Renal cortical epithelial cell (primary cell): ENCODE measurements around the gene APPL2. TPM values are rescaled to one million over a fixed set of nuclear protein-coding genes. Genes with fewer than 3 reads are reported as not detected.
A peak's percentile ranks its signal among the peaks of the same experiment; 100 is the strongest.
"Not testable (repeated sequence)": the region's sequence is repeated elsewhere in the genome, so short reads cannot be mapped to it uniquely, and the experiment has no call there.

ENCODE experiments used
- DNase-seq: peaks from one replicate; pipeline ENCODE4 v3.0.0-alpha.2; 2011; ENCODE audit warnings: low read depth
- total RNA-seq: library from RNA; depleted of rRNA; stranded (reverse); fragments of >200 nt; gene quantifications from 2 replicates; pipeline ENCODE4 v1.2.3, GENCODE V29; 2014

The APPL2 gene
- total RNA-seq, 1 donor from 2014 or later = 111 TPM

GRCh38 chr12:105256921-105257320, 20.9 kb upstream of the APPL2 start:
- DNase-seq = peak; percentile 32

- DNase-seq = not testable (repeated sequence)
Observed at GRCh38 chr12:105256431-105256830, 20.5 kb upstream of the APPL2 start.

DNA sequence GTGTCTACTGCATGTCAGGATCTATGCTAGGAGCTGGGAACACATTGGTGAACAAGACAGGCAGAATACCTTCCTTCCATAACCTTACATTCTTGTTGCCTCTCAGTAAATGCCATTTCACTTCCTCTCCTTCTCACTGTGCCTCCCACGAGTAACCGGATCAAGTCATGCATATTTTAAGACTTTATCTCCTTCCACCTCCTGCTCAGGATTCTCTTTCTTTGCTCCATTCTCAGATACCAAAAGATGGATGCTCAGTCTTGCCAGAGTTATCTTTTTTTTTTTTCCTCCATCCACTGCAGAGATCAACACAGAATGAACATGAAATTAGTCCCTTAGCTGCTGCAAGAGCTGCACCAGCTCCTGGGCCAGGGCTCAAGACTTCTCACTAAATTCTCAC, 20.0 kb upstream of the APPL2 start:
- no peak for DNase-seq

GRCh38 chr12:105253866-105254513, 18.0 kb upstream of the APPL2 start:
- DNase-seq = peak; percentile 29

GRCh38 chr12:105252901-105253300, 16.9 kb upstream of the APPL2 start:
- DNase-seq = no peak

DNA sequence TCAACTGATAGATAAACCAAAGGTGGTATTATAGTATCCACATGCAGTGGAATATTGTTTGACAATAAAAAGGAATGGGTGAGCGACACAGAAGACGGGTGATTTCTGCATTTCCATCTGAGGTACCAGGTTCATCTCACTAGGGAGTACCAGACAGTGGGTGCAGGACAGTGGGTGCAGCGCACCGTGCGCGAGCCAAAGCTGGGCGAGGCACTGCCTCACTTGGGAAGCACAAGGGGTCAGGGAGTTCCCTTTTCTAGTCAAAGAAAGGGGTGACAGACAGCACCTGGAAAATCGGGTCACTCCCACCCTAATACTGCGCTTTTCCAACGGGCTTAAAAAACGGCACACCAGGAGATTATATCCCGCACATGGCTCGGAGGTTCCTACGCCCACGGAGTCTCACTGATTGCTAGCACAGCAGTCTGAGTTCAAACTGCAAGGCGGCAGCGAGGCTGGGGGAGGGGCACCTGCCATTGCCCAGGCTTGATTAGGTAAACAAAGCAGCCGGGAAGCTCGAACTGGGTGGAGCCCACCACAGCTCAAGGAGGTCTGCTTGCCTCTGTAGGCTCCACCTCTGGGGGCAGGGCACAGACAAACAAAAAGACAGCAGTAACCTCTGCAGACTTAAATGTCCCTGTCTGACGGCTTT, 9.9 kb upstream of the APPL2 start:
- DNase-seq = not testable (repeated sequence)

- no peak for DNase-seq
Observed at GRCh38 chr12:105245291-105245690, 9.3 kb upstream of the APPL2 start.

GRCh38 chr12:105240228-105240627, 4.3 kb upstream of the APPL2 start:
- no peak for DNase-seq

- DNase-seq = no peak
Observed at GRCh38 chr12:105239304-105239703, 3.3 kb upstream of the APPL2 start.

DNA sequence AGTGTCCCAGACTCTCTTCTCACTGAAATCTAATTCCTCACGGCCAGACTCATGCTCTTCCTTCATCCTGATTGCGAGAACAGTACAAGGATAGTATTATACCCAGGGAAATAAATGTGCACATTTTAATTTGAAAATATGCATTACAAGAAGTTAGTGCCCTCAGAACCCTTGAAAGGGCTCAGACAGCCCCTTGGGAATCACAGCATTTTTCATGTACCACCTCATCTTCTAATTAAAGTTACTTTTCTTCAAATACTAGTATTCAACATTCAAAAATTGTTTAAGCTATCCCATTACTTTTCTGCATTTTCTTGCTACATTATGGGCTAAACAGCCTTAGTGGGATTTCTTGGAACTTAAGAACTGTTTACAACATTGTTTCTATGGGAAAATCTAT, 1.7 kb upstream of the APPL2 start:
- DNase-seq = no peak

DNA sequence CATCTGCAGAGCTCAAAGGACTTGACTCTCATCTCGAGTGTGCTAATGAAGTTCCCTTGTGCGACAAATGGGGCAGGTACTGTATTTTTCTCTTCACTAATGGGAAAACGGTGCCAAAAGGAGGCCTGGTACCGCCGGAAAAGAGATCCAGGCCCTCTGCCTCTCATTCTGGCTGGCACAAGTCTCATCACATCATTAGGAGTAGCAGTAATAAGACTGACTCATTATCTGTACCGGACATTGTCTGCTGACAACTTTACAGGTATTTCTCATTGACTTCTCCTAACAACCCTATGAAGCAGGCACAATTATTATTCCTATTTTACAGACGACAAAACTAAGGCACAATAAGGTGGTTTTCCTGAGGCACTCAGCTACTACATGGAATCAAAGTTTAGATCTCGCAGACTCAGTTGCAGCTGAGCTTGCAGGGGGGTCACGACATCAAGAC, 668 bp downstream of the APPL2 start:
- peak; percentile 53 for DNase-seq

DNA sequence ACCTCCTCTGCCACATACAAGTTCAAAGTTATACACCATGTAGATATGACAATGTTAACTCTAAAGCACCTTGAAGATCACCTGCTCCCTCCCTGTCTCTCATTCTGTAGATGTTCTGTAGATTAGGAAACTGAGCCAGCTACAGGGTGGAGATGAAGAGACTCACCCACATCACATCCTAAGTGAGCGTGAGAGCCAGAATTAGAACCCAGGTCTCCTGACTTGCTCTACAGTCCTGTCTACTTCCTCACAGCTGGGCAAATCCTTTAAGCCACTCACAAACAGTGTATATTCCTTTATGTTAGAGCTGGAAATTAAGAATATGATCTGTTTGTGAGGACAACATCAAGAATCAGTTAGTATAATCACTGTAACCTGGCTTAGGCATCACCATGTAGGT, 1.8 kb downstream of the APPL2 start:
- no peak for DNase-seq

DNA sequence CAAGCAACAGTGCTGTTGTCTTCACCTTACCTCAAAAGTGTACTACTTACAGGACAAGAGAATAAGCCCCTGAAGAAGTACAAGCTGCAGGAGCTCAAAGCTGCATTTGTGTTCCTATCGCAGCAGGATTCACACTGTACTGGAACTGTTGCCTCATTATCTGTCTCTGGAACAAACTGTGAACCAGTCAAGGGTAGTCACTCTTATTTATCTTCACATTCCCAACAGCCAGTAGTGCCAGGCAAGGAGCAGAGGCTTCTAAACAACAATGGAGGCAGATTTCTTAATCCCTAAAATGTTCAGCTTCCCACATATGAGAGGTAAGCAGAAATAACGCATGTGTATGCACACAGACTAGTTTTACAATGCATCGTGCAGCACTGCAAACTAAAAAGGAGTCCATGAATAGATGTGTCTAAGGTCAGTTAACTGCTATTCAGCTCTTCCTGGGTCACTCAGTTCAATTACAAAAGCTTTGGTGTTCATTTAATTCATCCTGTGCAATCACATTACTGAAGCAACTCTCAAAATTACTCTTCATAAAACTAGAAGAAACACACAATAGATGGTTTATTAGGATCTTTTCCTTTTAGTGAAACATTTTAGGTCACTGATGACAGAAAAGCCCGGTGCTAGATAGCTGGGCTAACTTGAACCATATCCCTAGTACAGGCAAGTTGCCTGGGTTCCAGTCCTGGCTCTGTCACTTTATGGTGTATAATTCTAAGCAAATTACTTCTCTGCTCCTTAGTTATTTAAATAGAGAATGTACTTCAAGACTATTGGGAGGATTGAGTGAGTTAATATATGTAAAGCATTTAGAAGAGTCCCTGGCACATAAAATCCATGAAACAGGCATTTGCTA, 2.7 kb downstream of the APPL2 start:
- DNase-seq = peak; percentile 36

DNA sequence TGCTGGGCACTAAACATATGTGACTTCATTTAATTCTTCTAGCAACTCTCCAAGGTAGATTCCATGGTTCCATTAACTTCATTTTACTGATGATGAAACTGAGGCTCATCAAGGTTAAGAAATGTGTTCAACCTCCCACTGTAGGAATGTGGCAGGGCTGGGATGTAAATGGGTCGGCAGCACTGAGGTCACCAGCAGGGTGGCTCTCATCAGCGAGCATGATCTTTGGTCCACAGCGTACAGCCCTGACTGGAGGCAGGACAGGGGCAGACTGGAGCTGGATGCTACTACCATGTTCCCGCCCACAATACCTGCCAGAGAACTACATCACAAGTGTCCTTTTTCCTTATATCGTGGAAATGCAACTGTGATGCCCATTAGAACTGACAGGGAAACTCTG, 4.6 kb downstream of the APPL2 start:
- DNase-seq = no peak

- no peak for DNase-seq
Observed at GRCh38 chr12:105229371-105229770, 6.6 kb downstream of the APPL2 start.

DNA sequence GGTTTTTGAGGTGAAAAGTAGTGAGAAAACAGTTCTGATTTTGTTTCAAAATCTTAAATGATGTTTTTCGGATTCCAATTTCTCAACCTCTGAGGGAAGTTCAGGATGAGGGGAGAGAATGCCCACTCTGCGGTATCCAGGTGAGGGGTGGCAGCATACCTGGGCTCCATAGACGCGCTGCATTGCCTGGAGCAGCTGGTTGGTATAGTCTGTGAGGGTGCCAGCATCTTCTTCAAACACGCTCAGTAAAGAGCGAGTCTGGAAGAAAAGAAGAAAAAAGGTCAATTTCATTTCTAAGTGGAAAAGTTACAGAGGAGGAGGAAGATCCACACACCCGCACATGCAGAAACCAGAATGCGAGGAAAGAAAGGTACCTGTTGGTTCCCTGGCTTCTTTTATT, 7.0 kb downstream of the APPL2 start:
- DNase-seq = no peak

GRCh38 chr12:105228494-105228893, 7.5 kb downstream of the APPL2 start:
- peak; percentile 43 for DNase-seq

GRCh38 chr12:105227879-105228278, 8.1 kb downstream of the APPL2 start:
- DNase-seq = no peak

DNA sequence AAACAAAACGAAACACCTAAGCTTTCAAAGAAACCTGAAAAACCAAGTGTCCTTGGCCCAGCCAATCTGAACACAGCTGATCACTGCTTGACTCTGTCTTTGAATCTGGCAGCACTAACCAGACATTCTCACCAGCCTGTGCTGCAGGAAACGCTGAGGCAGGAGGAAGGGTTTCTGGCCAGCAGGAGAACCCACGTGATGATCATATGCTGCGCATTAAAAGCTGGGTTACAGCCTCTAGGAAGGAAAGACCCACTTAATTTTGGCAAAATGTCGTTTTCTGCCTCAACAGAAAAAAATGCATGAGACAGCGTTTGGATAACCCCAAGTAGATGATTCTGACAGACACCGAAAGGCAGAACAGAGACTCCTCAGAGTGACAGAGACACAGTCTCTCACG, 9.8 kb downstream of the APPL2 start:
- DNase-seq = peak; percentile 45

GRCh38 chr12:105225505-105226015, 10.4 kb downstream of the APPL2 start:
- no peak for DNase-seq

- DNase-seq = no peak
Observed at GRCh38 chr12:105224399-105224798, 11.6 kb downstream of the APPL2 start.

- DNase-seq = no peak
Observed at GRCh38 chr12:105223884-105224283, 12.1 kb downstream of the APPL2 start.
